Lower lobe of right lung (tissue), 2 donors: ENCODE results near the gene CERS4. TPM values are rescaled to one million over a fixed set of nuclear protein-coding genes. Genes with fewer than 3 reads are reported as not detected.
"Not testable (repeated sequence)": the region's sequence is repeated elsewhere in the genome, so short reads cannot be mapped to it uniquely, and the experiment has no call there.

ENCODE experiments used
- ATAC-seq, 2 donors: fragments of 200-7000 bp; cut with Tn5 transposase; one replicate each; pipeline ENCODE4 v1.9.1; 2020 to 2022; ENCODE audit warnings: mild to moderate bottlenecking in 2 of 2, moderate library complexity in 2 of 2
- DNase-seq: peaks from one replicate; pipeline ENCODE4 v3.0.0-alpha.2; 2020
- H3K27ac ChIP-seq: fragments of 200-600 bp; one replicate; pipeline ENCODE4 v1.8.0; 2022
- H3K27me3 ChIP-seq: fragments of 200-600 bp; one replicate; pipeline ENCODE4 v1.8.0; 2022; ENCODE audit warnings: low read depth
- H3K36me3 ChIP-seq: fragments of 200-600 bp; one replicate; pipeline ENCODE4 v1.8.0; 2022; ENCODE audit warnings: mild to moderate bottlenecking
- H3K4me1 ChIP-seq: fragments of 200-600 bp; one replicate; pipeline ENCODE4 v1.8.0; 2022
- H3K4me3 ChIP-seq: fragments of 200-600 bp; one replicate; pipeline ENCODE4 v1.8.0; 2022; ENCODE audit warnings: mild to moderate bottlenecking
- H3K9me3 ChIP-seq: fragments of 200-600 bp; one replicate; pipeline ENCODE4 v1.8.0; 2022
- intact Hi-C: fragments of 100-400 bp; cut with DNase I; formaldehyde crosslinking; loops from one replicate; pipeline ENCODE4 v1.11.0; 2022
- total RNA-seq: library from RNA; stranded (reverse); fragmentation: NEBNext Ultra II Directional; extraction: Animal tissue kit (Norgen Biotek cat#: 25700); gene quantifications from one replicate; pipeline ENCODE4 v1.2.1, GENCODE V29; 2021
- TF ChIP-seq, protein P1 (sequence below): fragments of 200-600 bp; IDR thresholded peaks from one replicate; pipeline ENCODE4 v1.8.0; 2022; ENCODE audit warnings: antibody characterized with exemption, mild to moderate bottlenecking
- donor health status: DM: no; HTN: yes; CAD: no; lungs with severe emphysema.

Gene CERS4
- total RNA-seq, 1 donor from 2014 or later, result 60.6 TPM

DNA sequence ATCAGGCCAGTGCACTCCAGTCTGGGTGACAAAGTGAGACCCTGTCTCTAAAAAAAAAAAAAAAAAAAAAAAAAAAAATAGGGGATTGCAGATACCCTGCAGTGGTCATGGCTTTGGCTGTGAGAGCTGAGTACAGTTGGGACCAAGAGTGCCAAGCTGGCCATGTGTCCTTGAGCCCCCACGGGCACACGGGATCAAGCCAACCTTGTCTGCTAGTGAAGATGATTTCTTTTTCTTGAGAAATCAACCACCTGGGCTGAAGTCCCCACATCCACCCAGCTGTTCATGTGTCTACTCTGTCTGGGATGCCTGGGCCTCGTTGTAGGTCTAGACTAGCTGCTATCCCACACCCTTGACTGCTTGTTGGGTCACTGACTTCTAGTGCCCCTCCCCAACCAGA, 34.0 kb downstream of the CERS4 start:
- H3K27ac ChIP-seq, result no peak overlapping the region
- H3K27me3 ChIP-seq, result no peaks in the 10 kb centered on the region
- H3K36me3 ChIP-seq, result no peaks in the 10 kb centered on the region
- H3K4me3 ChIP-seq, result no peak overlapping the region
- TF ChIP-seq, protein P1, sequence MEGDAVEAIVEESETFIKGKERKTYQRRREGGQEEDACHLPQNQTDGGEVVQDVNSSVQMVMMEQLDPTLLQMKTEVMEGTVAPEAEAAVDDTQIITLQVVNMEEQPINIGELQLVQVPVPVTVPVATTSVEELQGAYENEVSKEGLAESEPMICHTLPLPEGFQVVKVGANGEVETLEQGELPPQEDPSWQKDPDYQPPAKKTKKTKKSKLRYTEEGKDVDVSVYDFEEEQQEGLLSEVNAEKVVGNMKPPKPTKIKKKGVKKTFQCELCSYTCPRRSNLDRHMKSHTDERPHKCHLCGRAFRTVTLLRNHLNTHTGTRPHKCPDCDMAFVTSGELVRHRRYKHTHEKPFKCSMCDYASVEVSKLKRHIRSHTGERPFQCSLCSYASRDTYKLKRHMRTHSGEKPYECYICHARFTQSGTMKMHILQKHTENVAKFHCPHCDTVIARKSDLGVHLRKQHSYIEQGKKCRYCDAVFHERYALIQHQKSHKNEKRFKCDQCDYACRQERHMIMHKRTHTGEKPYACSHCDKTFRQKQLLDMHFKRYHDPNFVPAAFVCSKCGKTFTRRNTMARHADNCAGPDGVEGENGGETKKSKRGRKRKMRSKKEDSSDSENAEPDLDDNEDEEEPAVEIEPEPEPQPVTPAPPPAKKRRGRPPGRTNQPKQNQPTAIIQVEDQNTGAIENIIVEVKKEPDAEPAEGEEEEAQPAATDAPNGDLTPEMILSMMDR, result no peak
- ATAC-seq (no peak), DNase-seq (no peak)
- intact Hi-C loops, result no loop called here
- H3K4me1 ChIP-seq, result peaks cover 22% of the 10 kb centered on the region
- H3K9me3 ChIP-seq, result peaks cover 5% of the 10 kb centered on the region

DNA sequence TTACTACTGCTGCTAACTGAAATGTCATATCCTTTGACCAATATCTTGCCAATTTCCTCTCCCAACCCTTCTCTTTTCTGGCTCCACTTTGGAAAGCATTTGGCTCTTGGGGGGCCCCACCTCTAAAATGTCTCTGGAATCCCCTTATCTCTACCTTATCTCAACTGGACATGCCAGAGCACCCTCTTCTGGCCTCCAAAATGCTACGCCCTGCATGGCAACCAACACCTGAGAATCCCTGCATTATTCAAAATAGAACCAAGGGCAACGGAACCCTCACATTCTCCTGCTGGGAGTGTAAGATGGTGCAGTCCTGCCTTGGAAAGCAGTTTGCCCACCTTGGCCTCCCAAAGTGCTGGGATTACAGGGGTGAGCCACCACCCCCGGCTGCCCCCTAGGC, 35.3 kb downstream of the CERS4 start:
- TF ChIP-seq, protein P1, result no peak
- ATAC-seq, result no peak
- no peak for DNase-seq
- Histone ChIP-seq H3K4me1 (peaks cover 22% of the 10 kb centered on the region), H3K4me3 (no peak overlapping the region), H3K27me3 (no peaks in the 10 kb centered on the region), H3K27ac (no peak overlapping the region), H3K9me3 (peaks cover 5% of the 10 kb centered on the region), H3K36me3 (no peaks in the 10 kb centered on the region)
- intact Hi-C loops, result no loop called here

DNA sequence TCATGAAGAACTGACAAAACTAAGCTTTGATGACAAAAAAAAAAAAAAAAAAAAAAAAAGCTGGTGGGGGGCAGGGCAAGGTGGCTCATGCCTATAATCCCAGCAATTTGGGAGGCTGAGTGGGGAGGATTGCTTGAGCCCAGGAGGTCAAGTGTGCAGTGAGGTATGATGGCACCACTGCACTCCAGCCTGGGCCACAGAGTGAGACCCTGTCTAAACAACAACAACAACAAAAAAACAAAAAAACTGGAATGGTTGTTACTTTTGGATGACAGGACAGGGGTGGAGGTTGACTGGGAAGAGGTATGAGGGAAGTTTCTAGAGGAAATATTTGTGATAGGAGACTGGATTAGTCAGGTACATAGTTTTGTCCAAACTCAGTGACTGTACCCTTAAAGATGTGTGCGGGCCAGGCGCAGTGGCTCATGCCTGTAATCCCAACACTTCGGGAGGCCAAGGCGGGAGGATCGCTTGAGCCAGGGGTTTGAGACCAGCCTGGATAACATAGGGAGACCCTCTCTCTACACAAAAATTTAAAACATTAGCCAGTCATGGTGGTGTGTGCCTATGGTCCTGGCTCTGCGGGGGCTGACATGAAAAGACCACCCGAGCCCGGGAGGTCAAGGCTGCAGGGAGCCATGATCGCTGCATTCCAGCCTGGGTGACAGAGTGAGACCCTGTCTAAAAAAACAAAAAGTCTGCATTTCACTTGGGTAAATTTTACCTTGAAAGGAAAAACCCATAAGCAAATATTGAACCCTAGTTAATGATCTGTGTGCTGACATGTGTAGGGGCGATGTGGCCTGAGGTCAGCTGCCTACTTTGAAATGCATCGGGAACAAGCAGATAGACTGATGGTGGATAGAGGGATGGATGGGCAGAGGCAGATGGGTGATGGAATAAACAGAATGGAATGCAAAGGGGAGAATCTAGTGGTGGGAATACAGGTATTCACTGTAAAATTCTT, 37.0 kb downstream of the CERS4 start:
- no peak overlapping the region for H3K4me3 ChIP-seq
- H3K27ac ChIP-seq, result no peak overlapping the region
- TF ChIP-seq, protein P1, result no peak
- no peaks in the 10 kb centered on the region for H3K27me3 ChIP-seq
- intact Hi-C loops, result no loop called here
- ATAC-seq, result no peak
- DNase-seq, result no peak
- H3K36me3 ChIP-seq, result no peaks in the 10 kb centered on the region
- H3K9me3 ChIP-seq, result peaks cover 5% of the 10 kb centered on the region
- H3K4me1 ChIP-seq, result peaks cover 11% of the 10 kb centered on the region

DNA sequence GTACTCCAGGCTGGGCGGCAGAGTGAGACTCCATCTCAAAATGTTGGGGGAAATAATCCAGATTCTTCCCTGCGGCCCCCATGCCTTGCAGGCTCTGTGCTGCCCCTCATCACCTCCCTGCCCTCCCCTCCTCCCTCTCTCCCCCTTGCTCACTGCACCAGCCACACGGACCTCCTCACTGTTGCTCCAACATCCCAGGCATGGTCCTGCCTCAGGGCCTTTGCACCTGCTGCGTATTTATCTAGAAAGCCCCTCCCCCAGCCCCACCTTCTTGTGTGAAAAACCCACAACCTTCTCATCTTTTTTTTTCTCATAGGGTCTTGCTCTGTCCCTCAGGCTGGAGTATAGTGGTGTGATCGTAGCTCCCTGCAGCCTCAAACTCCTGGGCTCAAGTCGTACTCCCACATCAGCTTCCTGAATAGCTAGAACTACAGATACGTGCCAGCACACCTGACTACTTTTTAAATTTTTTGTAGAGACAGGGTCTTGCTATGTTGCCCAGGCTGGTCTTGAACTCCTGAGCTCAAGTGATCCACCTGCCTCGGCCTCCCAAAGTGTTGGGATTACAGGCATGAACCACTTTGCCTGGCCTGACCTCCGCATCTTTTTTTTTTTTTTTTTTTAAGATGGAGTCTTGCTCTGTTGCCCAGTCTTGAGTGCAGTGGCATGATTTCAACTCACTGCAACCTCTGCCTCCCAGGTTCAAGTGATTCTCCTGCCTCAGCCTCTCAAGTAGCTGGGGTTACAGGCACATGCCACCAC, 38.1 kb downstream of the CERS4 start:
- H3K4me1 ChIP-seq, H3K36me3 ChIP-seq, ATAC-seq, H3K27ac ChIP-seq, DNase-seq, intact Hi-C loops, H3K27me3 ChIP-seq, H3K9me3 ChIP-seq, H3K4me3 ChIP-seq: not testable (repeated sequence)

DNA sequence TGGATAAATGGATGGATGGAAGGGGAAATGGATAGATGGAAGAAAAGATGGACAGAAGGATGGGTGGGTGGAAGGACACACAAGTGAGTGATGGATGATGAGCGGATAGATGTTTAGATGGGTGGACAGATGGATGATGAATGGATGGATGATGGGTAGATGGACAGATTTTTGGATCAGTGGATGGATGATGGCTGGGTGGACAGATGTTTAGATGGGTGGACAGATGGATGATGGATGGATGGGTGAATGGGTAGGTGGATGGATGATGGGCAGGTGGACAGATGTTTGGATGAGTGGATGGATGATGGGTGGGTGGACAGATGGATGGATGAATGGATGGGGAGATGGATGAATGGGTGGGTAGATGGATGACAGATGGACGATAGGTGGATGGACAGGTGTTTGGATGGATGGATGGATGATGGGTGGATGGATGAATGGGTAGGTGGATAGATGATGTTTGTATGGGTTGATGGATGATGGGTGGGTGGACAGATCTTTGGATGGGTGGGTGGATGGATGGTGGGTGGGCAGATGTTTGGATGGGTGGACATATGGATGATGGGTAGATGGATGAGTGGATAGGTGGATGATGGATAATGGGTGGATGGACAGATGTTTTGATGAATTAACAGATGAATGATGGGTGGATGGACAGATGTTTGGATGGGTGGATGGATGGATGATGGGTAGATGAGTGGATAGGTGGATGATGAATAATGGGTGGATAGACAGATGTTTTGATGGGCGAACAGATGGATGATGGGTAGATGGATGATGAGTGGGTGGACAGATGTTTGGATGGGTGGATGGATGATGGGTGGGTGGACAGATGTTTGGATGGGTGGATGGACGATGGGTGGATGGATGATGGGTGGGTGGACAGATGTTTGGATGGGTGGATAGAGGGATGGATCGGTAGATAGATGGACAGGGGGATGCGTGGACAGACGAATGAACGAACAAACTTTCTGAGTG, 39.5 kb downstream of the CERS4 start:
- DNase-seq (no peak), ATAC-seq (no peak)
- TF ChIP-seq, protein P1, result no peak
- Histone ChIP-seq H3K4me3 (no peak overlapping the region), H3K4me1 (peaks cover 15% of the 10 kb centered on the region), H3K9me3 (no peaks in the 10 kb centered on the region), H3K36me3 (no peaks in the 10 kb centered on the region), H3K27me3 (no peaks in the 10 kb centered on the region), H3K27ac (no peak overlapping the region)
- intact Hi-C loops, result no loop called here
